Suprapubic skin (tissue), 3 donors: ENCODE results near the gene ZNF583.

Source experiments
- POLR2A ChIP-seq, 2 donors: fragments of 450-650 bp; IDR thresholded peaks; one replicate each; pipeline ENCODE4 v1.6.1; 2017; ENCODE audit warnings: antibody characterized with exemption in 2 of 2, mild to moderate bottlenecking in 2 of 2, moderate library complexity in 2 of 2
- TF ChIP-seq, protein P1 (sequence below), 2 donors: fragments of 200-600 bp in 1 of 2; fragments of 450-650 bp in 1 of 2; sonication (generic) in 1 of 2; IDR thresholded peaks; one replicate each; pipeline ENCODE4 v1.5.1; 2016 to 2019; ENCODE audit warnings: antibody characterized with exemption in 2 of 2, mild to moderate bottlenecking in 1 of 2, moderate library complexity in 1 of 2

DNA sequence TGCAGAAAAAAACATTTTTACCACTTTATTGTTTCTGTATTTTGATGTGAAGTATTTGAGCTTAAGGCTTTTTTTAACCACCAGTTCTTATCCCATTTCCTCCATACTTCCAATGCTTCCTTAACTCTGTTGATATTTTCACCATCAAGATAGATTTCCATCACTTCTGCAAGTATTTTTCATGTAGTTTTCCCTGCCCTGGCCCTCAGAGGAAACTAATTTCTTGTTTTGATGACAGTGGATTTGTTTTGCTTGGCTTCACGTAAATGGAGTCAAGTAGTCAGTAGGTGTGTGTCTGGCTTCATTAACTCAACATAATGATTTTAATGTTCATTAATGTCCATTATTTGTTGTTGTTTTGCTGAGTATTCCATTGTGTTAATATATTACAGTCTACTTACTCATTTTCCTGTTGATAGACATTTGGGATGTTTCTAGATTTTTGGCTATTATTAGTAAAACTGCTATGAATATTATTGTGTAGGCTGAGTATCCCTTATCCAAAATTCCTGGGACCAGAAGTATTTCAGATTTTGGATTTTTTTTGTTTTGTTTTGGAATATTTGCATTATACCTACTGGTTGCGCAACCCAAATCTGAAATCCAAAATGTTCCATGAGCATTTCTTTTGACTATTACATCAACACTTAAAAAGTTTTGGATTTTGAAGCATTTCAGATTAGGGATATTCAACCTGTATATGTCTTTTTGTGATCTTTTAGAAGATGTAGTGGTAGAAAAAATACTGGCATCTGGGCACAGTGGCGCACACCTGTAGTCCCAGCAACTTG is 34.1 kb upstream of the ZNF583 start:
- TF ChIP-seq, protein P1, sequence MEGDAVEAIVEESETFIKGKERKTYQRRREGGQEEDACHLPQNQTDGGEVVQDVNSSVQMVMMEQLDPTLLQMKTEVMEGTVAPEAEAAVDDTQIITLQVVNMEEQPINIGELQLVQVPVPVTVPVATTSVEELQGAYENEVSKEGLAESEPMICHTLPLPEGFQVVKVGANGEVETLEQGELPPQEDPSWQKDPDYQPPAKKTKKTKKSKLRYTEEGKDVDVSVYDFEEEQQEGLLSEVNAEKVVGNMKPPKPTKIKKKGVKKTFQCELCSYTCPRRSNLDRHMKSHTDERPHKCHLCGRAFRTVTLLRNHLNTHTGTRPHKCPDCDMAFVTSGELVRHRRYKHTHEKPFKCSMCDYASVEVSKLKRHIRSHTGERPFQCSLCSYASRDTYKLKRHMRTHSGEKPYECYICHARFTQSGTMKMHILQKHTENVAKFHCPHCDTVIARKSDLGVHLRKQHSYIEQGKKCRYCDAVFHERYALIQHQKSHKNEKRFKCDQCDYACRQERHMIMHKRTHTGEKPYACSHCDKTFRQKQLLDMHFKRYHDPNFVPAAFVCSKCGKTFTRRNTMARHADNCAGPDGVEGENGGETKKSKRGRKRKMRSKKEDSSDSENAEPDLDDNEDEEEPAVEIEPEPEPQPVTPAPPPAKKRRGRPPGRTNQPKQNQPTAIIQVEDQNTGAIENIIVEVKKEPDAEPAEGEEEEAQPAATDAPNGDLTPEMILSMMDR (IDR thresholded peaks at IDR 0.05), result no peak
- no peak for TF ChIP-seq POLR2A (IDR thresholded peaks at IDR 0.05)
